Measurements from ENCODE around the gene SLC37A1.

The SLC37A1 gene

GRCh38 chr21:42612390-42612789 is 98.7 kb downstream of the SLC37A1 start:
- Histone ChIP-seq H3K9me2 (replicated peaks; ENCODE audit: insufficient read depth, low read length) (no peaks in the 10 kb centered on the region), H3K4me3 (ENCODE audit: insufficient read depth, low read length, poor library complexity, severe bottlenecking) (no peak overlapping the region), H3K9me3 (ENCODE audit: insufficient read depth, low read length) (peaks cover 6% of the 10 kb centered on the region; the same call in 1 of the 2 replicates), H3F3A (ENCODE audit: insufficient read depth) (no peaks in the 10 kb centered on the region), H3K79me2 (ENCODE audit: insufficient read depth, low read length) (no peaks in the 10 kb centered on the region), H4K20me1 (ENCODE audit: low read depth, low read length) (no peaks in the 10 kb centered on the region), H2AFZ (ENCODE audit: low read depth, low read length, severe bottlenecking) (no peak overlapping the region), H3K4me2 (ENCODE audit: low read depth, low read length, poor library complexity, severe bottlenecking) (no peak overlapping the region), H3K9ac (ENCODE audit: low read length) (no peak overlapping the region), H3K27me3 (ENCODE audit: low read length) (no peaks in the 10 kb centered on the region), H3K36me3 (ENCODE audit: low read length) (no peaks in the 10 kb centered on the region), H3K27ac (ENCODE audit: low read depth, low read length) (no peak overlapping the region)
- no peak for TF ChIP-seq EZH2phosphoT487 (conservative IDR thresholded peaks at IDR 0.05; ENCODE audit: low read length)
- TF ChIP-seq CTCF (IDR thresholded peaks at IDR 0.05; ENCODE audit: insufficient read depth, low read length, poor library complexity, severe bottlenecking), result no peak

- Histone ChIP-seq H2AFZ (ENCODE audit: low read depth, low read length, severe bottlenecking) (no peak overlapping the region), H4K20me1 (ENCODE audit: low read depth, low read length) (no peaks in the 10 kb centered on the region), H3K79me2 (ENCODE audit: insufficient read depth, low read length) (no peaks in the 10 kb centered on the region), H3K9me3 (ENCODE audit: insufficient read depth, low read length) (peaks cover 6% of the 10 kb centered on the region; the same call in 1 of the 2 replicates), H3K9me2 (replicated peaks; ENCODE audit: insufficient read depth, low read length) (no peaks in the 10 kb centered on the region), H3F3A (ENCODE audit: insufficient read depth) (no peaks in the 10 kb centered on the region), H3K36me3 (ENCODE audit: low read length) (no peaks in the 10 kb centered on the region), H3K27me3 (ENCODE audit: low read length) (no peaks in the 10 kb centered on the region), H3K27ac (ENCODE audit: low read depth, low read length) (no peak overlapping the region), H3K9ac (ENCODE audit: low read length) (no peak overlapping the region), H3K4me2 (ENCODE audit: low read depth, low read length, poor library complexity, severe bottlenecking) (no peak overlapping the region), H3K4me3 (ENCODE audit: insufficient read depth, low read length, poor library complexity, severe bottlenecking) (no peak overlapping the region)
- TF ChIP-seq EZH2phosphoT487 (conservative IDR thresholded peaks at IDR 0.05; ENCODE audit: low read length), result no peak
- TF ChIP-seq CTCF (IDR thresholded peaks at IDR 0.05; ENCODE audit: insufficient read depth, low read length, poor library complexity, severe bottlenecking), result no peak
Observed at GRCh38 chr21:42613756-42614155, 100.1 kb downstream of the SLC37A1 start.

GRCh38 chr21:42614396-42614795 is 100.7 kb downstream of the SLC37A1 start:
- no peaks in the 10 kb centered on the region for H3F3A ChIP-seq (ENCODE audit: insufficient read depth)
- no peak overlapping the region for H2AFZ ChIP-seq (ENCODE audit: low read depth, low read length, severe bottlenecking)
- TF ChIP-seq EZH2phosphoT487 (conservative IDR thresholded peaks at IDR 0.05; ENCODE audit: low read length), result no peak
- TF ChIP-seq CTCF (IDR thresholded peaks at IDR 0.05; ENCODE audit: insufficient read depth, low read length, poor library complexity, severe bottlenecking), result no peak
- H3K36me3 ChIP-seq (ENCODE audit: low read length), result no peaks in the 10 kb centered on the region
- no peak overlapping the region for H3K9ac ChIP-seq (ENCODE audit: low read length)
- no peak overlapping the region for H3K4me2 ChIP-seq (ENCODE audit: low read depth, low read length, poor library complexity, severe bottlenecking)
- H3K9me2 ChIP-seq (replicated peaks; ENCODE audit: insufficient read depth, low read length), result no peaks in the 10 kb centered on the region
- peaks cover 6% of the 10 kb centered on the region; the same call in 1 of the 2 replicates for H3K9me3 ChIP-seq (ENCODE audit: insufficient read depth, low read length)
- H3K79me2 ChIP-seq (ENCODE audit: insufficient read depth, low read length), result no peaks in the 10 kb centered on the region
- no peak overlapping the region for H3K4me3 ChIP-seq (ENCODE audit: insufficient read depth, low read length, poor library complexity, severe bottlenecking)
- H4K20me1 ChIP-seq (ENCODE audit: low read depth, low read length), result no peaks in the 10 kb centered on the region
- H3K27me3 ChIP-seq (ENCODE audit: low read length), result no peaks in the 10 kb centered on the region
- H3K27ac ChIP-seq (ENCODE audit: low read depth, low read length), result no peak overlapping the region
